ENCODE measurements around the gene FADS6. TPM values are rescaled to one million over a fixed set of nuclear protein-coding genes. Genes with fewer than 3 reads are reported as not detected.

FADS6 gene
- total and polyA plus RNA-seq, 3 experiments from 2014 or later: not detected

DNA sequence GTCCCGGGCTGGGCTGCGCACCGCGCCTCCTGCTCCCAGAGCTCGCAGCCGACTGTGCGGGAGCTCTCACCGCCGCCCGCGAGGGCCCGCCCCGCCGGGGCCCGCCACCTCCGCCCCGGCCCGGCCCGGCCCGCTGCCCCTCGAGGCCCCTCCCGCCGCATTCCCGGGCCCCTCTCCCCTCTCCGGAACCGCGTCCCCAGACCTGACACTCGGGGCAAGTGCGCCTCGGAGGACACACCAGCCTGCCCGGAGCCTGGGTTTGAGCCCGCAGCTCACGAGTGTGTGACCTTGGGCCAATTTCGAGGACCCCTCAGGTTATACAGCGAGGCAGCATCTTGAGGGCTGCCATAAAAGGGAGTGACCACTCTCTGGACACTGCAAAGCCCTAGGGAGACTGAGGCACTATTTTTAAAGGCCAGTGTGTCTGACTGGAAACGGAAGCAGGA is 31.7 kb downstream of the FADS6 start:
- Histone ChIP-seq H3K4me1 (ENCODE audit: insufficient read depth, low read length) (peaks cover 18% of the 10 kb centered on the region), H3K27ac (ENCODE audit: low read depth, low read length) (no peak overlapping the region), H3K4me3 (ENCODE audit: low read length) (peak overlapping the region; percentile 12), H3K27me3 (ENCODE audit: insufficient read depth, low read length, poor library complexity, severe bottlenecking) (peaks cover 35% of the 10 kb centered on the region), H3K36me3 (ENCODE audit: insufficient read depth, low read length) (no peaks in the 10 kb centered on the region), H3K9me3 (ENCODE audit: low read length) (no peaks in the 10 kb centered on the region)
- H3K4me3 Mint-ChIP-seq: peak overlapping the region in 6 of 7 donors; percentile 32 to 75 (median 56)
- H3K36me3 Mint-ChIP-seq: peaks cover 0 to 1% (median 0%) of the 10 kb centered on the region in 3 donors
- ChIA-PET POLR2A (interaction anchor here (0.6 to 1.4 kb wide), 3 partner anchors 102 to 120 kb away, joined by 3 to 5 read pairs (median 3); no protein-coding TSS in a partner anchor), CTCF (interaction anchor here (1.0 to 11.3 kb wide), 13 partner anchors 9 to 213 kb away, joined by 3 to 90 read pairs (median 6); partner anchors contain the start of gene RAB37)
- peaks cover 33 to 37% of the 10 kb centered on the region in 2 donors for H3K27me3 Mint-ChIP-seq
- H3K9me3 Mint-ChIP-seq: no peaks in the 10 kb centered on the region
- peaks cover 13 to 27% (median 16%) of the 10 kb centered on the region in 3 donors for H3K4me1 Mint-ChIP-seq
- DNase-seq: no peak
- H3K27ac Mint-ChIP-seq: peak overlapping the region in 1 of 8 donors; percentile 47

DNA sequence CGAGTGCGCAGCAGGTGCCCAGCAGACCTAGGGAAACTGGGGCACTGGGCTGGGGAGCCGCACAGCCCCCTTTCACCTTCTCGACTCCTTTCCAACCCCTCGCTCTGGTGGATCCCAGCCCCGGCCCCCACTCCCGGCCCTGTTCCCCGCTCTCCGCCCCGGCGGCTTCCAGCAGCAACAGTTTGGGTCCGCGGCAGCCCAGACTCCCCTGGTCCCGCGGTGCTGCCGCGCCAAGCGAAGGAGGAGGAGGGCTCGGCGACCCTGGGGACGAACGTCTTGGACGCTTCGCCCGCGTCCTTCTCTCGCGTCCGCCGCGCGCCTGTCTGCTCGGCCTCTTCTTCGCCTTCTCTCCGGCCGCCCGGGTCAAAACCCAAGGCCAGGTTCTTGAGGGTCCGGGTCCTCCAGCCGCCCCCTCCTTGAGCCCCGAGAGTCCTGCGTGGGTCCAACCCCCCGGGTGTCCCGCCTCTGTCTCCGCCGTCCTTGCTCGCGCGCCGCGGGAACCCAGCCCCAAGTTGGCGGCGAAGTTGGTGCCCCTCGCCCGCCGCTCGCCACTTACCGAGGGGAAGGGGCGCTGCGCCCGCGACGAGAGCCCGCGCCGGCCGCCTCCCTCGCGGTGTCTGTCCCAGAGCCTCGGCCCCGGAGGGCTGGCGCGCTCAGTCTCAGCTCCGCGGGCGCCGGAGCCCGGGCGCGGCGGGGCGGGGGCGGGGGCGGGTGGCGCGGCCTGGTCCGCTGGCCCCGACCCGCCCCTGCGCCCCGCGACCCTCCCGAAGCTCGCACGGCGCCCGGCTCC is 32.4 kb downstream of the FADS6 start:
- Histone ChIP-seq H3K27ac (ENCODE audit: low read depth, low read length) (no peak overlapping the region), H3K4me3 (ENCODE audit: low read length) (no peak overlapping the region), H3K4me1 (ENCODE audit: insufficient read depth, low read length) (peaks cover 18% of the 10 kb centered on the region), H3K36me3 (ENCODE audit: insufficient read depth, low read length) (no peaks in the 10 kb centered on the region), H3K27me3 (ENCODE audit: insufficient read depth, low read length, poor library complexity, severe bottlenecking) (peaks cover 35% of the 10 kb centered on the region), H3K9me3 (ENCODE audit: low read length) (no peaks in the 10 kb centered on the region)
- ChIA-PET POLR2A (interaction anchor here (0.6 to 1.4 kb wide), 2 partner anchors 102 to 119 kb away, joined by 3 to 5 read pairs; no protein-coding TSS in a partner anchor), CTCF (interaction anchor here (1.2 to 11.3 kb wide), 8 partner anchors 10 to 203 kb away, joined by 3 to 90 read pairs (median 7); partner anchors contain the start of gene RAB37)
- Mint-ChIP-seq H3K27me3 (peaks cover 37 to 42% of the 10 kb centered on the region in 2 donors), H3K9me3 (no peaks in the 10 kb centered on the region), H3K27ac (no peak overlapping the region), H3K36me3 (peaks cover 0 to 1% (median 0%) of the 10 kb centered on the region in 3 donors), H3K4me3 (peak overlapping the region in 6 of 7 donors; percentile 29 to 74 (median 64)), H3K4me1 (peaks cover 13 to 27% (median 16%) of the 10 kb centered on the region in 3 donors)
- no peak for DNase-seq

DNA sequence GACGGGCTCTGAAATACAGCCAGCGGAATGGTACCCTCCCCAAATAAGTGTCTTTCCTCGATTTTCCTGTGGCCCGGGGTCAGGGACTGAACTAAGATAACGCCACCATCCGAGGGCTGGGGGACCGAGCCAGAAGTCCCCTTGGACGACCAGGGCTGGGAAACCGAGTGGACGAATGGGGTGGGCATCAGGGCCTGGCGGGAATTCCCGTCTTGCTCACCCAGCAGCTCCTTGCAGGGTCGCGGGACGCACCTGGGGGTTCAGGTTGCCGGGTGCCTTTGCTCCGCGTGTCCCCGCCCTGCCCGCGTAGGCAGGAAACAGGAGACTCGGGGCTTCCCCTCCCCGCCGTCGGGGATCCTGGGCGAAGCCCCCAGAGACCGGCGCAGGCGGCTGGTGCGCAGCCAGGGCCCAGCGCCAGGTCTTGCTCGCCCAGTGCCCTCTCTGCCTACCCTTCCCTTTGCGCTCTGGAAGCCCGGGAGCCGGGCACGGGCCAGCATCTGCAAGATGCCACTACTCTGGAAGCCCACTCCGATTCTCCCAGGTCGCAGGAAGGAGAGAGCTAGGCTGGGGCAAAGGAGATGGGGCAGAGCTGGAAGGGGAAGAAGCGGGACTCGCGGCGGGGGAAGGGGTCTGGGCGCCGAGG is 33.1 kb downstream of the FADS6 start:
- DNase-seq: peak in 4 of 5 donors; percentile 18 to 56 (median 26)
- CTCF ChIA-PET: interaction anchor here (1.2 to 11.3 kb wide), 5 partner anchors 11 to 203 kb away, joined by 3 to 90 read pairs (median 6); partner anchors contain the start of gene RAB37

DNA sequence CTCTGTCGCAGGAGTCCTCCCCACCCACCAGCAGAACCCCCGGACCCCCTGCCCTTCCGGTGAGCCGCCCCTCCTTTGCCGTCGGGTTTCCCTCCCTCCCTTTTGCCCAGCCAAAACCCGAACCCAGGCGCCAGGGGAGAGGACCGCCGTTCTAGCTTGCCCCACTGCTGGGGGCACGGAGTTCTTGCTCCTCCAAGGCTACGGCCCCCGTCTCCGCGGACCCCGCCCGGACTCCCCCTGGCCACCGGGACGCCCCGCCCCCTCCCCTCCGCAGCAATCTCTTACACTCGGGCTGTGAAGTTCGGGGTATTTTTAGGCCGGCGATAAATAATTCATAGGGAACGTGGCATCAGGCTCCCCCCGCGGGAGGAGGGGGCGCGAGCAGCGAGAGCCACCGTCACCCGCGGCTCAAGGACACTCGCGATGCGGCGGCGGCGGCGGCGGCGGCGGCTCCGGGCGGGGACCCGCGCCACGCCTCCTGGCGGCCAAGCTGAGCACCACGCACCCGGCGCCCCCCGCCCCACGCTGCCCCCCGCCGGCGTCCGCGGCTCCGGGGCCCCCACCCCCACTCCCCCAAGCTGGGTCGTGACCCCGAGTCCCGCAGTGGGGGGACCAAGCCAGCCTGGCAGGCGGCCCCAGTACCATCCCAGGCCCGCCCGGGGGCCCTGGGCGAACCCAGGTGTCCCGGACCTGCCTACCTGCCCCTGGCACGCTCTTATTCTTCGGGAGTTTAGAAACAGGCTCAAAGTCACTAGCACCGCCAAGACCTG is 33.8 kb downstream of the FADS6 start, which contains the start of gene GRIN2C:
Gene GRIN2C (minus strand): TSS at position 427 of the 770 bp plus-strand sequence. CDS start 4,793 bp downstream, outside the sequence.
- Histone ChIP-seq H3K36me3 (ENCODE audit: insufficient read depth, low read length) (no peaks in the 10 kb centered on the region), H3K9me3 (ENCODE audit: low read length) (no peaks in the 10 kb centered on the region), H3K27me3 (ENCODE audit: insufficient read depth, low read length, poor library complexity, severe bottlenecking) (peaks cover 36% of the 10 kb centered on the region), H3K4me1 (ENCODE audit: insufficient read depth, low read length) (peaks cover 18% of the 10 kb centered on the region), H3K4me3 (ENCODE audit: low read length) (peak within 1 kb of the TSS; percentile 32), H3K27ac (ENCODE audit: low read depth, low read length) (no peak within 1 kb of the TSS)
- Mint-ChIP-seq H3K27ac (no peak within 1 kb of the TSS), H3K9me3 (no peaks in the 10 kb centered on the region), H3K4me3 (peak within 1 kb of the TSS in 6 of 7 donors; percentile 53 to 75 (median 69)), H3K36me3 (no peaks in the 10 kb centered on the region), H3K4me1 (peaks cover 6 to 24% (median 13%) of the 10 kb centered on the region in 3 donors), H3K27me3 (peaks cover 44 to 56% of the 10 kb centered on the region in 2 donors)
- DNase-seq: peak in 3 of 5 donors; percentile 16 to 36 (median 18)
- POLR2A ChIA-PET: no interaction called here
- CTCF ChIA-PET: interaction anchor here (1.1 to 11.3 kb wide), 6 partner anchors 12 to 202 kb away, joined by 3 to 90 read pairs (median 6); partner anchors contain the start of gene RAB37

More for the DNA sequence above, 33.1 kb downstream of the FADS6 start:
- Histone ChIP-seq H3K27ac (ENCODE audit: low read depth, low read length) (no peak overlapping the region), H3K36me3 (ENCODE audit: insufficient read depth, low read length) (no peaks in the 10 kb centered on the region), H3K9me3 (ENCODE audit: low read length) (no peaks in the 10 kb centered on the region), H3K4me1 (ENCODE audit: insufficient read depth, low read length) (peaks cover 18% of the 10 kb centered on the region), H3K27me3 (ENCODE audit: insufficient read depth, low read length, poor library complexity, severe bottlenecking) (peaks cover 35% of the 10 kb centered on the region), H3K4me3 (ENCODE audit: low read length) (peak overlapping the region; percentile 32)
- Mint-ChIP-seq H3K4me1 (peaks cover 13 to 27% (median 16%) of the 10 kb centered on the region in 3 donors), H3K36me3 (peaks cover 0 to 1% (median 0%) of the 10 kb centered on the region in 3 donors), H3K9me3 (no peaks in the 10 kb centered on the region), H3K4me3 (peak overlapping the region in 6 of 7 donors; percentile 29 to 74 (median 69)), H3K27me3 (peaks cover 41 to 49% of the 10 kb centered on the region in 2 donors), H3K27ac (no peak overlapping the region)
- POLR2A ChIA-PET: no interaction called here

DNA sequence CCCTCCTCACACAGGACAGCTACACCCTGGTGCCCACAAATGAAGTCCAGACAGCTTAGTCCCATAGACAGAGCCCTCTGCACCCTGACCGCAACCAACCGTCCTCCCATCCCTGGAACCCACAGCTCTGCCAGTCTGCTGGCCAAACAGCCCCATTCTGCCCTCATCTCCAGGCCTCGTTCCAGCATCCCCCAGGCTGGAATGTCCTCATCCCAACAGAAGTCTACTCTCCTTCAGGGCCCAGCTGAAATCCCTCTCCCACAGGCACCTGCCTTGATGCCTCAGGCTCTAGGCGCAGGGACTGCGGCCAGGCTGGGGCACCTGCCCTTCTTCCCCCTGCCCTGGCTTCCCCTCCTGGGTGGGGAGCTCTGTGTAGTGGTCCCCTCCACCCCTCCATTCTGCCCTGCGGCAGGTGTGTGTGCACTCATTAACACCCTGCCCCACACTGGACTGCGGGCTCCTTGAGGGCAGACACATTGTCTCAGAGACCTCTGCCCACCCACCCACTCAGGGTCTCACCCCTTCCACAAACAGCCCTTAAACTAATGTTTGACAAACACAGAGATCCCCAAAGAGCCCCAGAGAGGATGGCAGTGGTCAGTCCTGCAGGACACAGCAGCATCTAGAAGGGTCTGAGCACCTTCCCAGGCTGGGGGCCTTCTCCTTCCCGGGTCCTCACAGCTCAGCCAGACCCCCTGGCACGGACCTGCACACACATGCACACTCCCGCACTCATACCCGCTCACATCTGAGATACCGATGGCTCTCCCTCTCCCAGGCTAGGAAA is 34.6 kb downstream of the FADS6 start:
- Mint-ChIP-seq H3K4me3 (peak overlapping the region in 6 of 7 donors; percentile 52 to 62 (median 56)), H3K9me3 (no peaks in the 10 kb centered on the region), H3K4me1 (peaks cover 6 to 24% (median 13%) of the 10 kb centered on the region in 3 donors), H3K27ac (peak overlapping the region in 1 of 8 donors; percentile 85), H3K27me3 (peaks cover 49 to 64% of the 10 kb centered on the region in 2 donors), H3K36me3 (no peaks in the 10 kb centered on the region)
- peaks cover 18% of the 10 kb centered on the region for H3K4me1 ChIP-seq (ENCODE audit: insufficient read depth, low read length)
- no peak for DNase-seq
- no peak overlapping the region for H3K27ac ChIP-seq (ENCODE audit: low read depth, low read length)
- H3K4me3 ChIP-seq (ENCODE audit: low read length): no peak overlapping the region
- no peaks in the 10 kb centered on the region for H3K36me3 ChIP-seq (ENCODE audit: insufficient read depth, low read length)
- peaks cover 42% of the 10 kb centered on the region for H3K27me3 ChIP-seq (ENCODE audit: insufficient read depth, low read length, poor library complexity, severe bottlenecking)
- CTCF ChIA-PET: interaction anchor here (1.1 to 1.5 kb wide), 2 partner anchors 68 to 110 kb away, joined by 4 to 5 read pairs; no protein-coding TSS in a partner anchor
- H3K9me3 ChIP-seq (ENCODE audit: low read length): no peaks in the 10 kb centered on the region
- POLR2A ChIA-PET: no interaction called here

DNA sequence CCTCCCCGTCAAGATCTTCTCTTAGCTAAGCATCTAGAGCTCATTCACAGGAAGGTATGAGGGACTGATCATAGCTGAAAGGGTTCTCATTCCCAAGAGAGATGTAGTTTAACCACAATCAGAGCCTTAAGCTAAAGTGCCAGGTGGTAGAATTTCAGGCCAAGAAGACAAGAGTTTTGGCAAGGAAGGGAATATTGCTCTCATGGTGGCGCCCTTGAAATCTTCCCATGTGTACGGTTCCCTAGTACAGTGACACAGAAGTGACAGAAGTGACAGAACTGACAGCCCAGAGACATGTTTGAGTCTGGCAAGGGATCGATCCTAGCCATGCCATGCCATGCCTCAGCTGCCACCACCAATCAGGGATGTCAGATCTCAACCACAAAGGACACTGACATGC is 36.2 kb downstream of the FADS6 start:
- H3K4me1 Mint-ChIP-seq: peaks cover 10 to 32% (median 20%) of the 10 kb centered on the region in 3 donors
- DNase-seq: no peak
- H3K27ac Mint-ChIP-seq: no peak overlapping the region
- H3K4me3 ChIP-seq (ENCODE audit: low read length): no peak overlapping the region
- H3K27ac ChIP-seq (ENCODE audit: low read depth, low read length): no peak overlapping the region
- H3K27me3 Mint-ChIP-seq: peaks cover 57 to 75% of the 10 kb centered on the region in 2 donors
- H3K9me3 Mint-ChIP-seq: no peaks in the 10 kb centered on the region
- ChIA-PET CTCF (interaction anchor here (1.1 to 1.6 kb wide), 2 partner anchors 66 to 112 kb away, joined by 3 to 4 read pairs; no protein-coding TSS in a partner anchor), POLR2A (no interaction called here)
- H3K4me3 Mint-ChIP-seq: peak overlapping the region in 1 of 7 donors; percentile 4
- H3K27me3 ChIP-seq (ENCODE audit: insufficient read depth, low read length, poor library complexity, severe bottlenecking): peaks cover 41% of the 10 kb centered on the region
- no peaks in the 10 kb centered on the region for H3K36me3 ChIP-seq (ENCODE audit: insufficient read depth, low read length)
- peaks cover 18% of the 10 kb centered on the region for H3K4me1 ChIP-seq (ENCODE audit: insufficient read depth, low read length)
- H3K36me3 Mint-ChIP-seq: no peaks in the 10 kb centered on the region
- H3K9me3 ChIP-seq (ENCODE audit: low read length): no peaks in the 10 kb centered on the region
